ENCODE results near the gene DMRT1.
"Not testable (repeated sequence)": the region's sequence is repeated elsewhere in the genome, so short reads cannot be mapped to it uniquely, and the experiment has no call there.

Gene DMRT1

DNA sequence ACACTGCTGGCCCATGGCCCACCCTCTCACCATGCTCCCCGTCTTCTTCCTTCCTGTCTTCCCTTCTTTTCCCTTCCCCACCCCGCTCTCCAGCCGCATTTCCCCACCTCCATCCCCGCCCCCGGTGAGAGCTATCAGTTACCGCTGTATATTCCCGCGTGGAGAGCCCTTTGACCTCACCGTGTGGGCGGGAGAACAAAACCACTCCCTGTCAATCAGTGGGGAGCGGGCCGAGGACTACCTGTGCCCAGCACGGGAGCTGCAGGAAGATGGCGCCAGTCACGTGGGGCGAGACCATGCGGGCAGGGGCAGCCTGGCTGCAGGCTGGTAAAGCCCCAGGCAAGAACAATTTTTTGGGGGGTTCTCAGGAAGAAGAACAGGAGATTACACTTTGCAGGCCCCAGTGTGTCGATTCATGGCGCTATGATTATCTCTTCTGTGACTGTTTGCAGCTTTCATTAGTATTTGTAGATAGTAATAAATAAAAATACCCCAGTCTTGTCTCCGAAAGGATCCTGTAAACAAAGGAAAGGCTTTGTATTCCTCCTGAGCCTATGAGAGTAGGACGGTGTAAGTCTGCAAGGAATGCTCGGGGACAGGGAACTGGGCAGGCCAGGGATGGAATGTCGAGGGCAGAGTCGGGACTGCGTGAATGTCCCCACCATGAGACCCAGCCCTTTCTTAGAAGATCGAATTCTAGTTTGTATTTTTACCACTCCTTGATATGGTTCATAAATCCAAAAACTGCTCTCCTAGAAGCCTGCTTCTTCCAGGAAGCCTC lies 14.8 kb upstream of the DMRT1 start:
- Histone ChIP-seq H3K27me3 (ENCODE audit: control insufficient read depth, insufficient read depth, low read length) (no peaks in the 10 kb centered on the region), H3K27ac (ENCODE audit: low read depth, low read length) (no peak overlapping the region), H3K36me3 (ENCODE audit: control insufficient read depth, insufficient read depth, low read length) (no peaks in the 10 kb centered on the region), H3K9ac (ENCODE audit: low read length) (no peak overlapping the region), H3K4me1 (ENCODE audit: control insufficient read depth, insufficient read depth, low read length) (no peaks in the 10 kb centered on the region), H3K4me3 (ENCODE audit: low read length) (no peak overlapping the region)

DNA sequence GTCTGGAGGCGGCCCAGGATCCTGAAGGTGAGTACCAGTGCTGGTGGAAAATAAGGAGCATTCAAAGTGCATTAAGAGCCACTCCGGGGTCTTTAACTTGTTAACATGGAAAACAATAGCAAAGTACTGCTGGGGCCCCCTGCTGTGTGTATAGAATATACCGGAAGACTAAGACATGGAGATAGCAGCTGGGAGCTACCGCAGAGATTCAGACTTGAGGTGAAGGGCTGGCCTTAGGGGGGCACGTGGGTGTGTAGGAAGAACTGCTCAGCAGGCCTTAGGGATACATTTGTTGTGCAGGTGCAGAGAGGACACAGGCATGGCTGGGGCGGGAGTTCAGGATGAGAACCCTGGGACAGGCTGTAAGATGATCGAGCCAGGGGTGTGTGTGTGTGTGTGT lies 1.2 kb upstream of the DMRT1 start:
- no peak overlapping the region for H3K27ac ChIP-seq (ENCODE audit: low read depth, low read length)
- H3K36me3 ChIP-seq (ENCODE audit: control insufficient read depth, insufficient read depth, low read length) = no peaks in the 10 kb centered on the region
- no peaks in the 10 kb centered on the region for H3K4me1 ChIP-seq (ENCODE audit: control insufficient read depth, insufficient read depth, low read length)
- peaks cover 14% of the 10 kb centered on the region for H3K27me3 ChIP-seq (ENCODE audit: control insufficient read depth, insufficient read depth, low read length)
- H3K4me3 ChIP-seq (ENCODE audit: low read length) = no peak overlapping the region
- no peak overlapping the region for H3K9ac ChIP-seq (ENCODE audit: low read length)

DNA sequence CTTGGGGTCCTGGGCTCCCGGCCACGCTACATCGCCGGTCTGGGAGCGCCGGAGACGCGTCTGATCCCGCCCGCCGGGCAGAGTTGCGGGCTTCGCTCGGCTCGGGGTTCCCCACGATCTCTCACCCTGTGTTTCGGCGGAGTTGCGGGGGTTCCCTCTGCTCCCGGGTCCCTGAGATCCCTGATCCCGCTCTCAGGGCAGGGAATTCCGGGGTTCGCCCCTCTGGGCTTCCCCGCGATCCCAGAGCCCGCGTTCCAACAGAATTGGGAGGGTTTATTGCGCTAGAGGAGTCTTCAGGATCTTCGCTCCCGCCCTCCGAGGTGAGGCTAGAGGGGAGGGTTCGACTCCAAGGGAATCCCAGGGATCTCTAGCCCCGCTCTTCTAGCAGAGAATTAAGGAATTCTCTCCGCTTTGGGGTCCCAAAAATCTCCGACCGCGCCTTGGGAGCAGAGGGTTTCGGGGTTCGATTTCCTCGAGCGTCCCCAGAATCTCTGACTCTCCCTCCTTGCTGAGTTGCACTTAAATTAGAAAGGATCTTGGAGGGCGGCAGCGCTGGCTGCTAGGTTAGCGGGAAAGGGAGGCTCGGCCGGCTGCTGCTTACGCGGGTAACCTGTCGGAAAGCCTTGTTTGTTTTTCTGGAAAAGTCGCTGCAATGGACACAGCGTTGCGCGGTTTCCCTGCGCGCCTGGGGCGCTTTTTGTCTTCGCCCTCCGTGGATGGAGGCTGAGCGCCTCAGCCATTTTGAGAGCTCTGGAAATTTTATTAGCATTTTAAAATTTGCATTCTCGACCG lies 1.3 kb downstream of the DMRT1 start:
- H3K9ac ChIP-seq (ENCODE audit: low read length) = no peak overlapping the region
- no peak overlapping the region for H3K4me3 ChIP-seq (ENCODE audit: low read length)
- H3K27me3 ChIP-seq (ENCODE audit: control insufficient read depth, insufficient read depth, low read length) = peaks cover 18% of the 10 kb centered on the region
- H3K27ac ChIP-seq (ENCODE audit: low read depth, low read length) = no peak overlapping the region
- H3K36me3 ChIP-seq (ENCODE audit: control insufficient read depth, insufficient read depth, low read length) = no peaks in the 10 kb centered on the region
- H3K4me1 ChIP-seq (ENCODE audit: control insufficient read depth, insufficient read depth, low read length) = no peaks in the 10 kb centered on the region

DNA sequence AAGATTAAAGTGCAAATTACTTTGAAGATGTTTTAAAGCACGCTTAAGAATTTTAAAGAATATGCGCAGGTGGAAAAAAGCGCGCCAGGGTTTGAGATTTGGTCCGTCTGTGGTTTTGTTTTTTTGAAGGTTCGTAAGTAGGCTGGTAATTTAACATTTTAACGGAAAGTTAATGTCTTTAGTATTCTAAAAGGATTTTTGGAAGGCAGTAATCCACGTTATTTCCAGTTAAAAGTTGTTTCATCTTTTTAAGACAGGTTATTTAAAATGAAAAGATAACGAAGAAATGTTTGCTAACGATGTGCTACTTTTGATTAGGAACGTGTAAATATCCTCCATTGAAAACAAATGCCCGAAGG lies 1.9 kb downstream of the DMRT1 start:
- H3K4me1 ChIP-seq (ENCODE audit: control insufficient read depth, insufficient read depth, low read length) = no peaks in the 10 kb centered on the region
- no peak overlapping the region for H3K4me3 ChIP-seq (ENCODE audit: low read length)
- H3K36me3 ChIP-seq (ENCODE audit: control insufficient read depth, insufficient read depth, low read length) = no peaks in the 10 kb centered on the region
- no peak overlapping the region for H3K9ac ChIP-seq (ENCODE audit: low read length)
- H3K27me3 ChIP-seq (ENCODE audit: control insufficient read depth, insufficient read depth, low read length) = peaks cover 18% of the 10 kb centered on the region
- H3K27ac ChIP-seq (ENCODE audit: low read depth, low read length) = no peak overlapping the region

DNA sequence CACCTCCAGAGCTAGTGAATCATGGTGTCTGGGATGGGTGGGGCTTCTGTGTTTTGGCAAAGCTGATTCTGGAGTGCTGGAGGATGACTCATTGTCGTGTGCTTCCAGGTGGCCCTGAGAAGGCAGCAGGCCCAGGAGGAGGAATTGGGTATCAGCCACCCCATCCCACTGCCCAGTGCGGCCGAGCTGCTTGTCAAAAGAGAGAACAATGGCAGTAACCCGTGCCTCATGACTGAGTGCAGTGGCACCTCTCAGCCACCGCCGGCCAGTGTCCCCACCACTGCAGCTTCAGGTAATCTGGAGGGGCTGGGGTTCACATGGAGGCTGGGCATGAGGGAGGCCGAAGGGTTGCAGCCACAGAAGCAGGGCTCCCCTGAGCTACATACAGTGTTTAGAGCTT lies 5.4 kb downstream of the DMRT1 start:
- no peak overlapping the region for H3K4me3 ChIP-seq (ENCODE audit: low read length)
- no peak overlapping the region for H3K9ac ChIP-seq (ENCODE audit: low read length)
- no peak overlapping the region for H3K27ac ChIP-seq (ENCODE audit: low read depth, low read length)
- peaks cover 15% of the 10 kb centered on the region for H3K27me3 ChIP-seq (ENCODE audit: control insufficient read depth, insufficient read depth, low read length)
- no peaks in the 10 kb centered on the region for H3K36me3 ChIP-seq (ENCODE audit: control insufficient read depth, insufficient read depth, low read length)
- no peaks in the 10 kb centered on the region for H3K4me1 ChIP-seq (ENCODE audit: control insufficient read depth, insufficient read depth, low read length)

DNA sequence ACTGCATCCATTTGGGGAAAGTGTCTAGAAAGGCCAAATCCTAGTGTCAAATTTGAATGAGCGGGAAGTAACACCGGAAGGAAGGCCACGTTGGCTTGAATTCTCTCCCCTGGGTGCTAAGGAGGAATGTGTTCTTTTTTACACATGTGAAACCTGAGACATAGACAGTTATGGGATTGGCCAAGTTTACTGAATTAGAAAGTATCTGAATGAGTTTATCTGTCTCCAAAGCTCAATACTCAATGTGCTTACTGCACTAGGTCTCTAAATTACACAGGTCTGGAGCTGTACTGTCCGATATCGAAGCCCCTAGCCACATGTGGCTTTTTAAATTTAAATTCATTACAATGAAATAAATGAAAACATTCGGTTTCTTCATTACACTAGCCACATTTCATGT lies 6.0 kb downstream of the DMRT1 start:
- Histone ChIP-seq H3K27ac (ENCODE audit: low read depth, low read length) (no peak overlapping the region), H3K4me3 (ENCODE audit: low read length) (no peak overlapping the region), H3K4me1 (ENCODE audit: control insufficient read depth, insufficient read depth, low read length) (no peaks in the 10 kb centered on the region), H3K36me3 (ENCODE audit: control insufficient read depth, insufficient read depth, low read length) (no peaks in the 10 kb centered on the region), H3K27me3 (ENCODE audit: control insufficient read depth, insufficient read depth, low read length) (peaks cover 11% of the 10 kb centered on the region), H3K9ac (ENCODE audit: low read length) (no peak overlapping the region)

DNA sequence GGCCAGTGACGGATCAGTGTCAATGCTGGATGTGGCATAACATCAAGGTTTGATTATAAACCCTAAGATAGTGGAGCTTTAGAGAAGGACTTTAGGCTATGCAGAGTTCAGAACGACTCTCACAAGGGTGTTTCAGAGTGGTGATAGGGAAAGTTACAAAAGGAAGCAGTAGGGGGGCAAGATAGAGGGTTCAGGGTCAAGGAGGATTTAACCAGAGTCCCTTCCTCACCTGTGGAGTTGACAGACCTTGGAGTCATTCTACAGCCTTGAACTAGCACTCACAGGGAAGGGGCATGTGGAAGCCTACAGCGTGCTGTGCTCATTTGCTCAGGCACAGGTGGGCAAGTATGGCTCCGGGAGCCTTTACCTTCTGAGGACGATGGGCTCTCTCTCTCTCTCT lies 7.9 kb downstream of the DMRT1 start:
- no peak overlapping the region for H3K4me3 ChIP-seq (ENCODE audit: low read length)
- no peak overlapping the region for H3K27ac ChIP-seq (ENCODE audit: low read depth, low read length)
- no peaks in the 10 kb centered on the region for H3K36me3 ChIP-seq (ENCODE audit: control insufficient read depth, insufficient read depth, low read length)
- peaks cover 5% of the 10 kb centered on the region for H3K27me3 ChIP-seq (ENCODE audit: control insufficient read depth, insufficient read depth, low read length)
- no peaks in the 10 kb centered on the region for H3K4me1 ChIP-seq (ENCODE audit: control insufficient read depth, insufficient read depth, low read length)
- no peak overlapping the region for H3K9ac ChIP-seq (ENCODE audit: low read length)

DNA sequence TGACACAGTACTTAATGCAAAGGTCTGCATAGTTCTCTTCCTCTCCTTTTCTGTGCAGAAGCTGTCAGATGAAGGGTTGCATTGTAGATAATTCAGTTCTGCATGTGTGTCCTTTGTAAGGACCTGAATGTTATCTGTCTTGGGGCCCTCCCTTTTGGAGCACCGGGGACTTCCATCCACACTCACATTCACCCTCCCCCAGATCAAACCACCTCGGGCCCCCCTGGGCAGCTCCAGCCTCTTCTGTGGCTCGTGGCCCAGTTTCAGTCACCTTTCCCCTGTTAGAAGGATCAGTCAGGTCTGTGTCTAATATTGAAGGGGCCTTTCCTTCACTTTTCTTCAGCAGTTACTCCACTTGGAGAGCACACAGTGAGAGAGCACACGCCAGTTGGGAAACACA lies 11.0 kb downstream of the DMRT1 start:
- H3K27me3 ChIP-seq (ENCODE audit: control insufficient read depth, insufficient read depth, low read length) = no peaks in the 10 kb centered on the region
- H3K4me1 ChIP-seq (ENCODE audit: control insufficient read depth, insufficient read depth, low read length) = no peaks in the 10 kb centered on the region
- no peak overlapping the region for H3K4me3 ChIP-seq (ENCODE audit: low read length)
- no peak overlapping the region for H3K27ac ChIP-seq (ENCODE audit: low read depth, low read length)
- H3K9ac ChIP-seq (ENCODE audit: low read length) = no peak overlapping the region
- no peaks in the 10 kb centered on the region for H3K36me3 ChIP-seq (ENCODE audit: control insufficient read depth, insufficient read depth, low read length)

DNA sequence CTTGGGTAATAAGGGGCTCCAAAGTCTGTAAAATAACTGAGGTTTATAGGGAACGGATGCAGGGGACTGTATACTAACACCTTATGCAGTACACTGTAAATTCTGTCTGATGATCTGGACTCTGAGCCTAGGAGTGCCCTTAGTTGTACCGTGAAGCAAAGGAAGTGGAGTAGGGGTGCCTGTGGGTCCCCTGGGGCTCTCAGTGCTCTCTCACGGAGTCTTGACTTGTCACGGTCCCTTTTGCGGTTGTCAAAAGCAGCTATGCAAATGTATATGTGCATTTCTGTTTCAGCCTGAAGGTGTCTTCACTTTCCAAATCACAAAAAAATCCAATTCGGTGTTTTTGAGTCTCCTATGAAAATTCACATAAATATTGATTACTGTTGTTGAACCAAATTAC lies 17.8 kb downstream of the DMRT1 start:
- H3K4me3 ChIP-seq (ENCODE audit: low read length) = no peak overlapping the region
- no peak overlapping the region for H3K27ac ChIP-seq (ENCODE audit: low read depth, low read length)
- H3K27me3 ChIP-seq (ENCODE audit: control insufficient read depth, insufficient read depth, low read length) = no peaks in the 10 kb centered on the region
- no peak overlapping the region for H3K9ac ChIP-seq (ENCODE audit: low read length)
- no peaks in the 10 kb centered on the region for H3K36me3 ChIP-seq (ENCODE audit: control insufficient read depth, insufficient read depth, low read length)
- no peaks in the 10 kb centered on the region for H3K4me1 ChIP-seq (ENCODE audit: control insufficient read depth, insufficient read depth, low read length)

DNA sequence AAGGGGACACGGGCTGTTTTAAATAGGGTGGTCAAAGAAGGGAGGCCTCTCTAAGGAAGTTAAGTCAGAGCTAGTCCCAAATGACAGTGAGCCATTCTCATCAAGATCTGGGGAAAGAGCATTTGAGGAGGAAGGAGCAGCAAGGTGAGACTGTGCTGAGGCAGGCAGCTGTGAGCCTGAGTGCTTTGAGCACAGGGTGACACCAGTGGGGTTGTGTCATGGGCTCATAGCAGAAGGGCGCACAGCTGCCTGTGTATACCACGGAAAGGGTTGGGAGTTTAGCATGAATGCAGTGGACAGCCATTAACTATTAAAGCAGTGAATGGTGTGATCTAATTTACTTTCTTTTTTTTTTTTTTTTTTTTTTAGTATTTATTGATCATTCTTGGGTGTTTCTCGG lies 19.2 kb downstream of the DMRT1 start:
- H3K36me3 ChIP-seq (ENCODE audit: control insufficient read depth, insufficient read depth, low read length) = no peaks in the 10 kb centered on the region
- H3K27me3 ChIP-seq (ENCODE audit: control insufficient read depth, insufficient read depth, low read length) = no peaks in the 10 kb centered on the region
- H3K27ac ChIP-seq (ENCODE audit: low read depth, low read length) = no peak overlapping the region
- no peak overlapping the region for H3K4me3 ChIP-seq (ENCODE audit: low read length)
- H3K9ac ChIP-seq (ENCODE audit: low read length) = no peak overlapping the region
- H3K4me1 ChIP-seq (ENCODE audit: control insufficient read depth, insufficient read depth, low read length) = no peaks in the 10 kb centered on the region

DNA sequence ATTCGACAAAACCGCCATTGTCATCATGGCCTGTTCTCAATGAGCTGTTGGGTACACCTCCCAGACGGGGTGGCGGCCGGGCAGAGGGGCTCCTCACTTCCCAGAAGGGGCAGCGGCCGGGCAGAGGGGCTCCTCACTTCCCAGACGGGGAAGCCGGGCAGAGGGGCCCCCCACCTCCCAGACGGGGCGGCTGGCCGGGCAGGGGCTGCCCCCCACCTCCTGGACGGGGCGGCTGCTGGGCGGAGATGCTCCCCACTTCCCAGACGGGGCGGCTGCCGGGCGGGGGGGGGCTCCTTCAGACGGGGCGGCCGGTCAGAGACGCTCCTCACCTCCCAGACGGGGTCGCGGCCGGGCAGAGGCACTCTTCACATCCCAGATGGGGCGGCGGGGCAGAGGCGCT lies 20.0 kb downstream of the DMRT1 start:
- H3K4me1 ChIP-seq (ENCODE audit: control insufficient read depth, insufficient read depth, low read length); H3K27me3 ChIP-seq (ENCODE audit: control insufficient read depth, insufficient read depth, low read length); H3K36me3 ChIP-seq (ENCODE audit: control insufficient read depth, insufficient read depth, low read length); H3K9ac ChIP-seq (ENCODE audit: low read length); H3K27ac ChIP-seq (ENCODE audit: low read depth, low read length); H3K4me3 ChIP-seq (ENCODE audit: low read length): not testable (repeated sequence)

DNA sequence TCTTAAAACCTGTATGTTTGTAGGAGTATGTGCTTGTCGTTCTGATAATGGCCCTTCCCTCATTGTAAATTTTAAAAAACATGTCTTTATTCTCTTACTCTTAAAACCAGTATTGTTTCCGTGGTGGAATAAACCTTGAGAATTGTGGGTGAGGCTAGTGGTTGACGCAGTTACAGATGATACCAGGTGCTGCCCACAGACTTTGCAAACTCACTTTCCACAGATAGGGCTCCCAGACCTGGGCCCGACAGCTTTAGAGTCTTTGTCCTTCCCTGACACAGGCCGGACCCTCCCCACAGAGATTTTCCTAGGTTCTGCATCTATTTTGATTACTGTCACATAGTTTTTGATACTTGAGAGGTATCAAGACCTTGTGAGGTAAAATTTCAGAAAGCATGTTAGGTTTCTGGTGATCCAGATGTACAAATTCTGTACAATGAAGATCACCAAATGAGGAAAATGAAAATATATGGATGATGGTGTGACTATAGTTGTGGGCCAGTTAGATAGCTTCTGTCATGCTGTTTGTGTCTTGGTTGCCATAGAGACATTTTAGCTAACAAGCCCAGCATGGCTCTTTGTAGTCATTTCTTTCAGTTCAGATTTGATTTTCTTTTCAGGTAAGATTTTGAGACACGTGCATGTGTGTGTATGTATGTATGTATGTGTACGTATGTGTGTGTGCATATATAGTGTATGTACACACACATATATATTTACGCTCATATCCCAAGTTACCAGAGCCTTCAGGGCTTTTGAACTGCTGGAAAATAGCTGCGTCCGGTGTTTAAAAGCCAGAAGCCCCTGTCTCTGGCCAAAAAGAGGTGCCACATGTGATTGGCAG lies 33.8 kb downstream of the DMRT1 start:
- Histone ChIP-seq H3K4me3 (ENCODE audit: low read length) (no peak overlapping the region), H3K36me3 (ENCODE audit: control insufficient read depth, insufficient read depth, low read length) (no peaks in the 10 kb centered on the region), H3K4me1 (ENCODE audit: control insufficient read depth, insufficient read depth, low read length) (no peaks in the 10 kb centered on the region), H3K27me3 (ENCODE audit: control insufficient read depth, insufficient read depth, low read length) (no peaks in the 10 kb centered on the region), H3K9ac (ENCODE audit: low read length) (no peak overlapping the region), H3K27ac (ENCODE audit: low read depth, low read length) (no peak overlapping the region)

Measured in rectal smooth muscle tissue (tissue), 1 donor.